K562 (cell line): ENCODE results near the gene B3GLCT. TPM values are rescaled to one million over a fixed set of nuclear protein-coding genes. Genes with fewer than 3 reads are reported as not detected.

ENCODE experiments used
- ATAC-seq: fragments of 200-7000 bp; cut with Tn5 transposase; 3 replicates; pipeline ENCODE4 v1.9.1; 2020; ENCODE audit warnings: moderate library complexity
- BruUV-seq: library from RNA; stranded (reverse); fragments of 400-500 nt; replicated peaks from 2 replicates; lab custom pipeline; 2021; lab: Mats Ljungman, UMichigan
- CTCF ChIA-PET: fragments of 300-600 bp; formaldehyde crosslinking; extraction: SDS; loops from one replicate; lab custom pipeline; 2021; ENCODE audit warnings: low intra/inter-chr PET ratio; lab: Yijun Ruan, JAX
- POLR2A ChIA-PET: fragments of 300-600, 350-650 bp; sonication (Branson Sonifier 250); formaldehyde crosslinking; extraction: SDS; loops from one replicate; lab custom pipeline; 2021; ENCODE audit warnings: antibody characterized with exemption, inconsistent platforms; lab: Yijun Ruan, JAX
- DNase-seq, 4 experiments: peaks; one replicate each; pipeline versions ENCODE4 v3.0.0 to v3.0.0-alpha.2; 2011 to 2018; ENCODE audit warnings: low spot score in 3 of 4, mixed read lengths in 3 of 4; ENCODE audit errors: extremely low read depth in 1 of 4
- FAIRE-seq: peaks from 2 replicates; lab custom pipeline; 2011; peaks lifted over from hg19 to GRCh38; lab: Jason Lieb, UNC
- H2AFZ ChIP-seq: 2 replicates; pipeline ENCODE4 v1.6.0; 2011; ENCODE audit warnings: low read depth, low read length, control low read depth, inconsistent platforms
- H3K27ac ChIP-seq: fragments of 200-600 bp; 3 replicates; pipeline ENCODE4 v1.8.0; 2011; ENCODE audit warnings: low read depth, mild to moderate bottlenecking, control low read depth, inconsistent platforms, low read length, moderate library complexity, mixed read lengths; ENCODE audit errors: extremely low read depth
- H3K27me3 ChIP-seq, 2 experiments: fragments of 300-600 bp in 1 of 2; 2 replicates in 1 of 2; 3 replicates in 1 of 2; pipeline versions ENCODE4 v1.6.0 to v1.8.0; 2011; ENCODE audit warnings: inconsistent platforms in 2 of 2, low read length in 2 of 2, mild to moderate bottlenecking in 1 of 2, mixed read lengths in 1 of 2, moderate library complexity in 1 of 2; ENCODE audit not compliant: control insufficient read depth in 2 of 2, insufficient read depth in 2 of 2
- H3K36me3 ChIP-seq: fragments of 300-600 bp; 3 replicates; pipeline ENCODE4 v1.8.0; 2011; ENCODE audit warnings: mild to moderate bottlenecking, low read length, inconsistent platforms; ENCODE audit not compliant: control insufficient read depth, insufficient read depth
- H3K4me1 ChIP-seq, 2 experiments: fragments of 200-600 bp in 1 of 2; replicated peaks in 1 of 2; 2 replicates in 1 of 2; 3 replicates in 1 of 2; pipeline versions ENCODE4 v1.5.1 to v1.8.0; 2011; ENCODE audit warnings: inconsistent platforms in 2 of 2, low read length in 2 of 2, mild to moderate bottlenecking in 1 of 2, mixed read lengths in 1 of 2, moderate library complexity in 1 of 2; ENCODE audit not compliant: control insufficient read depth in 2 of 2, insufficient read depth in 2 of 2
- H3K4me2 ChIP-seq: 2 replicates; pipeline ENCODE4 v1.6.1; 2011; ENCODE audit warnings: low read length, control low read depth, inconsistent platforms, mixed read lengths; ENCODE audit not compliant: insufficient read depth
- H3K4me3 ChIP-seq: fragments of 200-600 bp; sonication (generic), shearing (Covaris generic); 2 replicates; pipeline ENCODE4 v1.5.1; 2016; ENCODE audit warnings: control low read depth, inconsistent platforms
- H3K79me2 ChIP-seq: fragments of 200-600 bp; 3 replicates; pipeline ENCODE4 v1.8.0; 2011; ENCODE audit warnings: low read length, inconsistent platforms; ENCODE audit not compliant: control insufficient read depth, insufficient read depth
- H3K9ac ChIP-seq, 2 experiments: 2 replicates each; pipeline versions ENCODE4 v1.6.0 to v1.6.1; 2011; ENCODE audit warnings: low read depth in 2 of 2, low read length in 2 of 2, control low read depth in 1 of 2, inconsistent platforms in 1 of 2, mild to moderate bottlenecking in 1 of 2, mixed read lengths in 1 of 2; ENCODE audit not compliant: insufficient read depth in 1 of 2
- H3K9me1 ChIP-seq: one replicate; pipeline ENCODE4 v1.6.0; 2011; ENCODE audit warnings: inconsistent platforms, mild to moderate bottlenecking, low read length, moderate library complexity; ENCODE audit not compliant: control insufficient read depth, insufficient read depth
- H3K9me3 ChIP-seq: replicated peaks from 2 replicates; pipeline ENCODE4 v1.5.1; 2011; ENCODE audit warnings: low read depth, low read length, inconsistent platforms; ENCODE audit not compliant: control insufficient read depth, insufficient read depth
- H4K20me1 ChIP-seq: replicated peaks from 2 replicates; pipeline ENCODE4 v1.6.1; 2011; ENCODE audit warnings: low read length, inconsistent platforms, mixed read lengths; ENCODE audit not compliant: control insufficient read depth, insufficient read depth
- GABPB1 ChIP-seq: sonication (generic); formaldehyde crosslinking; IDR thresholded peaks from 2 replicates; pipeline ENCODE4 v1.8.0; 2022; ENCODE audit warnings: mild to moderate bottlenecking, missing genetic modification reagents
- KAT7 ChIP-seq: sonication (generic); formaldehyde crosslinking; IDR thresholded peaks from 2 replicates; pipeline ENCODE4 v1.8.0; 2022; ENCODE audit warnings: missing genetic modification reagents, mild to moderate bottlenecking, borderline replicate concordance
- L3MBTL2 ChIP-seq: fragments of 450-650 bp; IDR thresholded peaks from 2 replicates; pipeline ENCODE4 v1.6.1; 2016; ENCODE audit warnings: mild to moderate bottlenecking, moderate library complexity
- MLLT1 ChIP-seq, 2 experiments: fragments of 450-650 bp; IDR thresholded peaks; 2 replicates each; pipeline ENCODE4 v1.6.1; 2016
- NCOA6 ChIP-seq: fragments of 450-650 bp; IDR thresholded peaks from 2 replicates; pipeline ENCODE4 v1.6.1; 2017; ENCODE audit warnings: mild to moderate bottlenecking
- NFIC ChIP-seq: fragments of 450-650 bp; IDR thresholded peaks from 2 replicates; pipeline ENCODE4 v1.6.1; 2017; ENCODE audit warnings: mild to moderate bottlenecking, inconsistent platforms
- NR2F6 ChIP-seq: fragments of 450-650 bp; formaldehyde crosslinking; IDR thresholded peaks from 2 replicates; pipeline ENCODE4 v1.4.0; 2020; ENCODE audit warnings: mild to moderate bottlenecking
- POLR2G ChIP-seq: fragments of 200-400 bp; formaldehyde crosslinking; IDR thresholded peaks from 2 replicates; pipeline ENCODE4 v1.6.1; 2017; ENCODE audit warnings: low read depth, mild to moderate bottlenecking, antibody characterized with exemption, low read length, moderate library complexity
- RBBP5 ChIP-seq: fragments of 200-600 bp; sonication (generic); IDR thresholded peaks from 2 replicates; pipeline ENCODE4 v1.6.1; 2012; ENCODE audit warnings: borderline replicate concordance, mild to moderate bottlenecking, low read length, control low read depth, inconsistent platforms; ENCODE audit not compliant: insufficient read depth, poor library complexity, severe bottlenecking
- RBFOX2 ChIP-seq: fragments of 200-400 bp; formaldehyde crosslinking; IDR thresholded peaks from 2 replicates; pipeline ENCODE4 v1.6.1; 2017; ENCODE audit warnings: low read depth, mild to moderate bottlenecking, low read length, moderate library complexity
- SAFB ChIP-seq: fragments of 200-400 bp; formaldehyde crosslinking; IDR thresholded peaks from 2 replicates; pipeline ENCODE4 v1.6.1; 2017; ENCODE audit warnings: low read depth, low read length, borderline replicate concordance
- ZFPM2 ChIP-seq: fragments of 250-450 bp; sonication (Bioruptor Pico); IDR thresholded peaks from 2 replicates; pipeline ENCODE4 v1.5.1; 2022; ENCODE audit warnings: mild to moderate bottlenecking
- ZNF407 ChIP-seq: fragments of 450-650 bp; IDR thresholded peaks from 2 replicates; pipeline ENCODE4 v1.6.1; 2016; ENCODE audit warnings: low read depth
- ZZZ3 ChIP-seq: fragments of 450-650 bp; IDR thresholded peaks from 2 replicates; pipeline ENCODE4 v1.6.1; 2016; ENCODE audit warnings: antibody characterized with exemption, mild to moderate bottlenecking, moderate library complexity
- WGBS: fragments of 100-300 bp; shearing (Covaris generic); methylation state at CpG from one replicate; pipeline ENCODE4 v1.1.6; 2016; ENCODE audit warnings: low coverage, mixed read lengths; ENCODE audit not compliant: insufficient coverage; ENCODE audit errors: missing lambda C conversion rate; 5-methylcytosine and 5-hydroxymethylcytosine counted together
- in situ Hi-C: fragments of 300-500 bp; cut with MboI; formaldehyde crosslinking; loops from 4 replicates; pipeline ENCODE4 v1.15.0; 2018; ENCODE audit warnings: inconsistent platforms, mixed read lengths
- intact Hi-C: fragments of 100-400 bp; cut with micrococcal nuclease; formaldehyde crosslinking; loops from 2 replicates; pipeline ENCODE4 v1.14.2; 2022
- polyA plus RNA-seq, 8 experiments: library from polyadenylated mRNA; depleted of rRNA in 4 of 8; stranded (reverse) in 5 of 8; unstranded in 3 of 8; fragments of >200 nt; fragmentation: Nextera tagmentation in 2 of 8; fragmentation: Illumina TruSeq in 1 of 8; extraction: Ambion mirVana in 2 of 8; extraction: Trizol in 1 of 8; gene quantifications; 2 replicates each; pipeline versions ENCODE4 v1.2.1 to v1.2.3, GENCODE V29; 2011 to 2014; ENCODE audit warnings: inconsistent platforms in 1 of 8, missing spikeins in 1 of 8
- total RNA-seq, 7 experiments: library from RNA; depleted of rRNA in 6 of 7; stranded (reverse); fragments of >200 nt in 6 of 7; fragmentation: Illumina TruSeq in 2 of 7; extraction: Trizol in 2 of 7; gene quantifications; 2 replicates each; pipeline versions ENCODE4 v1.2.1 to v1.2.3, GENCODE V29; 2011 to 2021; ENCODE audit warnings: low replicate concordance in 1 of 7

The B3GLCT gene
- total and polyA plus RNA-seq, 9 of the 15 experiments (the other 6 are each of a cell fraction or from before 2014, with no cell fraction given): 1.1 to 5.1 (median 2.9) TPM

- Histone ChIP-seq H3K9me3 (0 out of 2 replicates have a peak, but pooled peaks cover 2% of the 10 kb centered on the region), H2AFZ (peak overlapping the region; percentile 76), H3K4me2 (peak overlapping the region; percentile 72; the same call in 1 of the 2 replicates), H3K36me3 (no peaks in the 10 kb centered on the region), H3K27ac (peak overlapping the region; percentile 70; the same call in 2 of the 3 replicates), H3K27me3 (no peaks in the 10 kb centered on the region), H3K4me1 (peaks cover 13 to 15% of the 10 kb centered on the region in 2 experiments; a peak in 4 of 5 replicates), H3K9me1 (no peaks in the 10 kb centered on the region), H3K4me3 (peak overlapping the region; percentile 63), H4K20me1 (no peaks in the 10 kb centered on the region), H3K9ac (peak overlapping the region; percentile 63 to 92), H3K79me2 (peaks cover 5% of the 10 kb centered on the region; the same call in 2 of the 3 replicates)
- ChIA-PET POLR2A (interaction anchor here (0.6 kb wide), 1 partner anchor 40 kb away, joined by 5 read pairs; no protein-coding TSS in a partner anchor), CTCF (no interaction called here)
- in situ Hi-C loops: no loop called here
- ATAC-seq (peak; percentile 72), FAIRE-seq (no peak), DNase-seq (peak in 2 of 4 experiments; percentile 48 to 52)
- WGBS: 0% methylated on average over 14 of the region's 34 CpGs
- intact Hi-C loops: loop anchor here (5.0 kb wide), 1 partner anchor 38 kb away; the partner anchor contains the start of gene HSPH1
- no TSS peak for BruUV-seq
- TF ChIP-seq ZFPM2: no peak
- TF ChIP-seq KAT7: 0 out of 2 replicates have a peak, but pooled peaks have one; percentile 27
- TF ChIP-seq ZNF407: peak; percentile 55; the same call in 1 of the 2 replicates
- TF ChIP-seq NR2F6 (CRISPR knock-in tag): no peak
- TF ChIP-seq MLLT1 (IDR thresholded peaks at IDR 0.05): no peak
- 0 out of 2 replicates have a peak, but pooled peaks have one; percentile 7 for TF ChIP-seq SAFB
- peak; percentile 51 for TF ChIP-seq RBFOX2
- peak; percentile 36 for TF ChIP-seq RBBP5
- peak; percentile 77 for TF ChIP-seq NCOA6
- TF ChIP-seq NFIC: peak; percentile 33; the same call in 1 of the 2 replicates
- peak; percentile 73 for TF ChIP-seq L3MBTL2
- peak; percentile 35; the same call in 1 of the 2 replicates for TF ChIP-seq GABPB1 (CRISPR knock-in tag)
- peak; percentile 75 for TF ChIP-seq POLR2G
- no peak for TF ChIP-seq ZZZ3
These were observed 829 bp downstream of the B3GLCT start for GRCh38 chr13:31200637-31200971.
